NCI-H2107 treated with DMSO at 0.1 percent for 48 hours (cell line): ENCODE results near the gene CALD1.

Experiments used
- DNase-seq: peaks from one replicate; lab custom pipeline; 2025; ENCODE audit not compliant: unreplicated experiment; lab: John Stamatoyannopoulos, UW

CALD1 gene

GRCh38 chr7:134920026-134920753, 140.8 kb downstream of the CALD1 start:
- no peak for DNase-seq

GRCh38 chr7:134922720-134923704, 143.6 kb downstream of the CALD1 start:
- DNase-seq: no peak

GRCh38 chr7:134925766-134926165, 146.3 kb downstream of the CALD1 start:
- DNase-seq: no peak

- DNase-seq: no peak
Observed at GRCh38 chr7:134926396-134926795, 147.0 kb downstream of the CALD1 start.

- no peak for DNase-seq
Observed at GRCh38 chr7:134927076-134927475, 147.6 kb downstream of the CALD1 start.

- no peak for DNase-seq
Observed at GRCh38 chr7:134927723-134928122, 148.3 kb downstream of the CALD1 start.

GRCh38 chr7:134928554-134928953, 149.1 kb downstream of the CALD1 start:
- DNase-seq: no peak

- no peak for DNase-seq
Observed at GRCh38 chr7:134931487-134931886, 152.1 kb downstream of the CALD1 start.

GRCh38 chr7:134932707-134933370, 153.4 kb downstream of the CALD1 start:
- DNase-seq: no peak

- no peak for DNase-seq
Observed at GRCh38 chr7:134933460-134934068, 154.1 kb downstream of the CALD1 start.

- DNase-seq: no peak
Observed at GRCh38 chr7:134935701-134936100, 156.3 kb downstream of the CALD1 start.

- no peak for DNase-seq
Observed at GRCh38 chr7:134936893-134937510, 157.6 kb downstream of the CALD1 start.

GRCh38 chr7:134938141-134938540, 158.7 kb downstream of the CALD1 start:
- no peak for DNase-seq

- DNase-seq: no peak
Observed at GRCh38 chr7:134939136-134939535, 159.7 kb downstream of the CALD1 start.

- no peak for DNase-seq
Observed at GRCh38 chr7:134940729-134941128, 161.3 kb downstream of the CALD1 start.

GRCh38 chr7:134941185-134941900, 161.9 kb downstream of the CALD1 start:
- no peak for DNase-seq

GRCh38 chr7:134941952-134942351, 162.5 kb downstream of the CALD1 start:
- DNase-seq: no peak

GRCh38 chr7:134942690-134943466, 163.4 kb downstream of the CALD1 start:
- DNase-seq: no peak

- DNase-seq: peak; percentile 11
Observed at GRCh38 chr7:134943785-134944400, 164.5 kb downstream of the CALD1 start.
